ENCODE data around the gene IGFBP6.

GRCh38 chr12:53090554-53090953 is 6.9 kb upstream of the IGFBP6 start:
- TF ChIP-seq, protein P1, sequence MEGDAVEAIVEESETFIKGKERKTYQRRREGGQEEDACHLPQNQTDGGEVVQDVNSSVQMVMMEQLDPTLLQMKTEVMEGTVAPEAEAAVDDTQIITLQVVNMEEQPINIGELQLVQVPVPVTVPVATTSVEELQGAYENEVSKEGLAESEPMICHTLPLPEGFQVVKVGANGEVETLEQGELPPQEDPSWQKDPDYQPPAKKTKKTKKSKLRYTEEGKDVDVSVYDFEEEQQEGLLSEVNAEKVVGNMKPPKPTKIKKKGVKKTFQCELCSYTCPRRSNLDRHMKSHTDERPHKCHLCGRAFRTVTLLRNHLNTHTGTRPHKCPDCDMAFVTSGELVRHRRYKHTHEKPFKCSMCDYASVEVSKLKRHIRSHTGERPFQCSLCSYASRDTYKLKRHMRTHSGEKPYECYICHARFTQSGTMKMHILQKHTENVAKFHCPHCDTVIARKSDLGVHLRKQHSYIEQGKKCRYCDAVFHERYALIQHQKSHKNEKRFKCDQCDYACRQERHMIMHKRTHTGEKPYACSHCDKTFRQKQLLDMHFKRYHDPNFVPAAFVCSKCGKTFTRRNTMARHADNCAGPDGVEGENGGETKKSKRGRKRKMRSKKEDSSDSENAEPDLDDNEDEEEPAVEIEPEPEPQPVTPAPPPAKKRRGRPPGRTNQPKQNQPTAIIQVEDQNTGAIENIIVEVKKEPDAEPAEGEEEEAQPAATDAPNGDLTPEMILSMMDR (IDR thresholded peaks at IDR 0.05) = no peak
- TF ChIP-seq CHD2 (IDR thresholded peaks at IDR 0.05; ENCODE audit: low read length, partially characterized antibody) = no peak
- no peak for TF ChIP-seq BHLHE40 (IDR thresholded peaks at IDR 0.05; ENCODE audit: low read depth, low read length)
- TF ChIP-seq CBX2 (IDR thresholded peaks at IDR 0.05; ENCODE audit: borderline replicate concordance, low read depth) = no peak
- TF ChIP-seq MYC (IDR thresholded peaks at IDR 0.05; ENCODE audit: borderline replicate concordance, low read length) = no peak
- TF ChIP-seq EP300 (IDR thresholded peaks at IDR 0.05) = no peak
- TF ChIP-seq, protein P2, sequence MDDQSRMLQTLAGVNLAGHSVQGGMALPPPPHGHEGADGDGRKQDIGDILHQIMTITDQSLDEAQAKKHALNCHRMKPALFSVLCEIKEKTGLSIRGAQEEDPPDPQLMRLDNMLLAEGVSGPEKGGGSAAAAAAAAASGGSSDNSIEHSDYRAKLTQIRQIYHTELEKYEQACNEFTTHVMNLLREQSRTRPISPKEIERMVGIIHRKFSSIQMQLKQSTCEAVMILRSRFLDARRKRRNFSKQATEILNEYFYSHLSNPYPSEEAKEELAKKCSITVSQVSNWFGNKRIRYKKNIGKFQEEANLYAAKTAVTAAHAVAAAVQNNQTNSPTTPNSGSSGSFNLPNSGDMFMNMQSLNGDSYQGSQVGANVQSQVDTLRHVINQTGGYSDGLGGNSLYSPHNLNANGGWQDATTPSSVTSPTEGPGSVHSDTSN (IDR thresholded peaks at IDR 0.05) = no peak
- TF ChIP-seq, protein P3, sequence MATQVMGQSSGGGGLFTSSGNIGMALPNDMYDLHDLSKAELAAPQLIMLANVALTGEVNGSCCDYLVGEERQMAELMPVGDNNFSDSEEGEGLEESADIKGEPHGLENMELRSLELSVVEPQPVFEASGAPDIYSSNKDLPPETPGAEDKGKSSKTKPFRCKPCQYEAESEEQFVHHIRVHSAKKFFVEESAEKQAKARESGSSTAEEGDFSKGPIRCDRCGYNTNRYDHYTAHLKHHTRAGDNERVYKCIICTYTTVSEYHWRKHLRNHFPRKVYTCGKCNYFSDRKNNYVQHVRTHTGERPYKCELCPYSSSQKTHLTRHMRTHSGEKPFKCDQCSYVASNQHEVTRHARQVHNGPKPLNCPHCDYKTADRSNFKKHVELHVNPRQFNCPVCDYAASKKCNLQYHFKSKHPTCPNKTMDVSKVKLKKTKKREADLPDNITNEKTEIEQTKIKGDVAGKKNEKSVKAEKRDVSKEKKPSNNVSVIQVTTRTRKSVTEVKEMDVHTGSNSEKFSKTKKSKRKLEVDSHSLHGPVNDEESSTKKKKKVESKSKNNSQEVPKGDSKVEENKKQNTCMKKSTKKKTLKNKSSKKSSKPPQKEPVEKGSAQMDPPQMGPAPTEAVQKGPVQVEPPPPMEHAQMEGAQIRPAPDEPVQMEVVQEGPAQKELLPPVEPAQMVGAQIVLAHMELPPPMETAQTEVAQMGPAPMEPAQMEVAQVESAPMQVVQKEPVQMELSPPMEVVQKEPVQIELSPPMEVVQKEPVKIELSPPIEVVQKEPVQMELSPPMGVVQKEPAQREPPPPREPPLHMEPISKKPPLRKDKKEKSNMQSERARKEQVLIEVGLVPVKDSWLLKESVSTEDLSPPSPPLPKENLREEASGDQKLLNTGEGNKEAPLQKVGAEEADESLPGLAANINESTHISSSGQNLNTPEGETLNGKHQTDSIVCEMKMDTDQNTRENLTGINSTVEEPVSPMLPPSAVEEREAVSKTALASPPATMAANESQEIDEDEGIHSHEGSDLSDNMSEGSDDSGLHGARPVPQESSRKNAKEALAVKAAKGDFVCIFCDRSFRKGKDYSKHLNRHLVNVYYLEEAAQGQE (IDR thresholded peaks at IDR 0.05) = no peak
- no peak for TF ChIP-seq POLR2A (IDR thresholded peaks at IDR 0.05; ENCODE audit: low read length)

All from A549 (cell line).